Activated CD4-positive, alpha-beta T cell treated with anti-CD3 and anti-CD28 coated beads for 48 hours (primary cell): Measurements from ENCODE around the gene ANO3.
"Not testable (repeated sequence)": the region's sequence is repeated elsewhere in the genome, so short reads cannot be mapped to it uniquely, and the experiment has no call there.

Experiments used
- DNase-seq: peaks from one replicate; pipeline ENCODE4 v3.0.0-alpha.2; 2020

The ANO3 gene

GRCh38 chr11:26331911-26332571 lies at the start of gene ANO3:
Gene ANO3, plus strand, starts transcription at chr11:26332130. Its CDS starts 146 bp downstream, at chr11:26332276.
- DNase-seq = peak; percentile 28

- no peak for DNase-seq
These were observed 48.0 kb upstream of the ANO3 start for GRCh38 chr11:26283852-26284408.

GRCh38 chr11:26285608-26286007 lies 46.3 kb upstream of the ANO3 start:
- no peak for DNase-seq

DNA sequence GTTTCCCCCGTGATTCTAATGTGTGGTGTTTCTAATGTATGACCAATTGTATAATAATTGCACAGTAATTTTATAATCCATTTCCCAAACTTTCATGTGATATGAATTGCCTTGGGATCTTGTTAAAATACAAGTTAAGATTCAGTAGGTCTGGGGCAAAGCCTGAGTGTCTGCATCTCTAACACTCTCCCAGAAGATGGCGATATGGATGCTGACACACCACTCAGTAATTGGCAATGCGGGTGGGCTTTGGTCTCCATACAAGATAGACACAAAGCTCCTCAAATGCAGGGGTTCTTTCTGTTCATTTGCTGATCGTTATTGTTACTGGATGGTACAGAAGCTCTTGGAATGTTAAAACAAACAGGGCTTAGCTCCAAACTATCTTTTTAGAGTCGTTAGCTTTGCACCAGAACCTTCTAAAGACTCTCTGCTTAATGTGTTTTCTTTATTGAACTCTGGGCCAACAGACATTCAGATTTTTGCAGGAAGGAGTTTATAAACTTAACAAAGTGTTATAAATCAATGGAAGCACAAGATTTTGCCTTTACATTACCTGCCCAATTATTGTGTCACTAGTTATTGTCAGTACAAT lies 45.4 kb upstream of the ANO3 start:
- no peak for DNase-seq

DNA sequence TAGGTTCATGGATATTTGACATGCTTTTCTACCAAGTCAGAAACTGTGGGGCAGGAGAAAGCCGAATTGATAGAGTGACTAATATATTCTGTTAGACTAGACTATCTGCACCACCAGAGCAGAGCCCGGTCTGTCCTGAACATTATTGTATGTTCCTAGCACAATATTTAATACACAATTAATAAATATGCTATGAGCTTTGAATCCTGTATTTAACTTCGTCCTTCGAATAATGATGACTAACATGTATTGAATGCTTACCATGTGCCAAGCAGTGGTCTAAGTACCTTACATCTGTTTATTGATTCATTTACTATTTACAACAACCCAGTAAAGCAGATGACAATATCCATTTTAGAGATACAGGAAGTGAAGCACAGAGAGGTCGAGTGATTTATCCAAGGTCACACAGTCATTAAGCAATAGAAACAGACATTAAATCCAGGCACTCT lies 44.8 kb upstream of the ANO3 start:
- DNase-seq = no peak

- DNase-seq = no peak
These were observed 34.5 kb upstream of the ANO3 start for GRCh38 chr11:26297189-26297975.

DNA sequence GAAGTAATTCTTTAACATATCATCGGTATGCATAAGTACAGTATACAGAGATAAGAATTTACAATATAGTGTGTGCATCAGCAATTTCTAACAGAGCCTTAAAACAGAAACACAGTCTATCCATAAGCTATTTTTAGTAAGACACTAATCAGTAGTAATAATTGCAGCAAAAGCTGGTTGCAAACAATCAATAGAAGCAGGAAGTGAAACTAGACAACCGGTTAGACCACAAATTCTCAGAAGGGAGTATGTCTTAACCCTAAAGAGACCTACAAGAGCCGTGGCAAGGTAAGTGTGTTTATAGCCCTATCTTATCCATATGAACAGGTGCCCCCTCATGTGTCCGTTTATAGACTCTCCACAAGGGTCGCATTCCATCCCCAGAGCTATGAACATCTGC lies 15.6 kb upstream of the ANO3 start:
- DNase-seq = not testable (repeated sequence)

DNA sequence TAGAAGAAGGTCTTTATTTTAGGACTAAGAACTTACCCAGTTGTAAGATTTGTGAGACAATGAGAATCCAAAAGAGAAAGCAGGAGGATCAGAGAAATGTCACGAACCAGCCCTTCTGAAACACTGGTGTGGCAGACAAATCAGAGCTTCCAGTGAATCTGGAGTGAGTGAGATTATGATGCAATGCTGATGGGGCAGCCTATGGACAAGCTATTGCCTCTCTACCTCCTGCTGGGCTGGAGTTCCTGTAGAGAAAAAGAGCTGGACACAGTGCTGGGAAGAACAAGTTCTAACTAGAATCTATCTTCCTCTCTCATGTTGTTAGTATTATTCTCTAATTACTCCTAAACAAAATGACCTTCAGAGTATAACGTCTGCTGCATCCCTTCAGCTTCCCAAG lies 12.0 kb upstream of the ANO3 start:
- no peak for DNase-seq

- DNase-seq = no peak
These were observed 10.4 kb upstream of the ANO3 start for GRCh38 chr11:26321516-26321915.

DNA sequence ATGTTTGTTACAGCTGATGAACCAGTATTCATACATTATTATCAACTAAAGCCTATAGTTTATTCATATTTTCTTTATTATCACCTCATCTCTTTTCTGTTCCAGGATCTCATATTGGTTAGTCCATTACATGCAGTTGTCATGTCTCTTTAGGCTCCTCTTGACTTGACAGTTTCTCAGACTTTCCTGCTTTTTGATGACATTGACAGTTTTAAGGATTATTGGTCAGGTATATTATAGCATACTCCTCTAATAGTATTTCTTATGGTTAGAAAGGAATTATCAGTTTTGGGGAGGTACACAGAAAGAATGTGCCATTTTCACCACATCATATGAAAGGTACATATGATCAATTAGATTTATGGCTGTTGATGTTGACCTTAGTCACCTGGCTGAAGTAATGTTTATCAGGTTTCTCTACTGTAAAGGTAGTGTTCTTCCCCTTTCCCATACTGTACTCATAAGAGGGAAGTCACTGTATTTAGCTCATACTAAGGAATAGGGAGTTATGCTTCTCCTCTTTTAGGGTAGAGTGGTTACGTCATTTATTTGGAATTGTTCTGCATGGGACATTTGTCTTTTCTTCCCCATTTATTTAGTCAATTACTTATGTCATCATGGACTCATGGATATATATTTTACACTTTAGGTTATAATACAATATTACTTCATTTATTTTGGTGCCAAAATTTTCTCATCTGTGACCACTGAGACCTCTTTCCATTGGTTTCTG lies 9.4 kb upstream of the ANO3 start:
- no peak for DNase-seq

DNA sequence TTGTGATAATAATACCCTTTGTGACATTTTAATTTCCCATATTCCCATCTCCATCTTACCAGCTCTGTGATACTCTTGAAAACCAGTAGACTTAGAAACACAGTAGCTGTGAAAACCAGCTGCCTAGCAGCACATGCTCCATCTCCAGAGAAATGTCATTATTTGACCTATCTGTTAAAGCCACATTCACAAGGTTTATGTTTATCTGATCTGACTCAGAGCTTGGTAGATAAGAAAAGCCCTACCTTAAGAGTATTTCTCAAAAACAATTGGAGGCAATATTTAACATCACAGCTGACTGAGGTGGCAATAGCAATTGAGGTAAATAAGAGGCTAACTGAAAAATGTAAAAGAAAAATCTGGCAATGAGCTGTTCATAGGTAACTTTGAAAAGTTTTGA lies 8.1 kb upstream of the ANO3 start:
- DNase-seq = no peak

DNA sequence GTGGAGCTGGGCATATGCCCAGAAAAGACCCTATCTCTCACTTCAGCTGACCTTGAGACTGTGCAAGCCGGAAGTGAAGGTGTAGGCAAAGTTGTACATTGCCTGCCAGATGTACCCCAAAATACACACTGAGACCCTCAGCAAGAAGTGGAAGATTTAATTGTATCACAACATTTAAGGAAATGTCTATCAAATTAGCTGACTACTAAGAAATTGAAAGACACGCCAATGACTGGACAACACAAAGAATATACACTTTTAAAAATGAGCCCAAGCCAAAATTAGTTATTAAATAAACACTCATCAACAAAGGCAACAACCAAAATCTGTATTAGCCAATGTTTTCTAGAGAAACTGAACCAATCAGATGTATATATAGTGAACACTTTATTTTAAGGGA lies 7.7 kb upstream of the ANO3 start:
- no peak for DNase-seq

DNA sequence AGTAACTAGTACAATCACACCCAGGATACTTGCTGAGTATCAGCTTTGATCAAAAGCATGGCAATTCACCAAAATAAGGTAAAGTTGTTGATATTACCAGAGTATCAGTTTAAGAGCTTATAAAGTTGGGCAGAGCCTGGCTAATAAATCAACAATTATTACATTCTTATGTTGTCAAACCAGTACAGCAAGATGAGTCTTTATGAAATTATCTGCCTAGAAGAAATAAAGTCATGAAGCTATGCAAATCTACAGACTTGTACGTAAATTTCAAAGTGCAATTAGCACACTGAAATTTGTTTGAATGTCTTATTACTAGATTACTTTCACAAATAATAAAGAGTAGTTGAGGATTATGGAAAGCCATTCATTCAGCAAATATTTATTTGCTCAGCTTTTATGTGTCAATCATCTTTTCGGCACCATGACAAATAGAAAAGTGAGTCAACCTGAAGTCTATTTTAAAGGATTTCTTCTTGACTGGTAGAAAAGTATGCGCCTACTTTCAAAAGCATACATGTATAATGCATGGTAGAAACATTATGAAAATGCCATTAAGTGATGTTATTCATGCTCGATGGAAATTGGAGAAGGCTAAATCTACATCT lies 5.0 kb upstream of the ANO3 start:
- no peak for DNase-seq

DNA sequence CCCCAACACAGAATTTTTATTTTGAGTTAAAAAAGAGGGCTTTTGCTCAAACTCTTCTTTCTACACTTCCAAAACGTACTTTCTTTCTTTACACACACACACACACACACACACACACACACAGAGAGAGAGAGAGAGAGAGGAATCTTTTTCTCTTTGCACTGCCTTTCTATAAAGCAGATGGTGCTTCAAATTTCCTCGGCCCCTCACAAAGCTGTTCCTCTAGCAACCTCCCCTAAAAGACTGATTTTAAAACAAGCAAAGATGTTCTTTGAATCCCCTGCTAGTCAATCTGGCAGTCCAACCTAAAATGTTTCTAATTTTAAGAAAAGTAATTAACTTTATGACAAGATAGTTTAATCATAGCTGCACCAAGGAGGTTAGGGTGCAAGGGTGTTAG lies 2.7 kb upstream of the ANO3 start:
- DNase-seq = no peak

GRCh38 chr11:26330262-26330661 lies 1.7 kb upstream of the ANO3 start:
- DNase-seq = no peak

- no peak for DNase-seq
These were observed 614 bp downstream of the ANO3 start for GRCh38 chr11:26332572-26332915.

GRCh38 chr11:26333906-26334305 lies 2.0 kb downstream of the ANO3 start:
- DNase-seq = no peak

DNA sequence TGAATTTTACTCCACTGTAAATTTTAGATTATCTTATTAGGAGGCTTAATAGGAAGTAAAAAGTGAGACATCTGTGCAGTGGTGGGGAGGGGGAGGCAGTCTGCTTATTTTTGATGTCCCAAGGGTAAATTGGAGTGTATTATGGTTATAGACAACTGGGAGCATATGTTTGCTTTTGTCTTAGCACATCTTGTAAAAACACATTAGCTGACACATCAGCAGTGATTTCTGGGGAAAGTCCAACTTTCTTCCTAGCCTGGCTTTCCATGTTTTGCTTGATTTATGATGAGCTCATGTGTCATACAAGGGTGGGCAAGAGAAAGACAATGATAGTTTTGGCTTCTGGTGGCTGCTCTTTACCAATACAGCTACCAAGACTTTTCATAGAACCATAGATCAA lies 4.0 kb downstream of the ANO3 start:
- DNase-seq = no peak

- no peak for DNase-seq
These were observed 12.7 kb downstream of the ANO3 start for GRCh38 chr11:26344647-26345046.

- no peak for DNase-seq
These were observed 16.8 kb downstream of the ANO3 start for GRCh38 chr11:26348776-26349175.

DNA sequence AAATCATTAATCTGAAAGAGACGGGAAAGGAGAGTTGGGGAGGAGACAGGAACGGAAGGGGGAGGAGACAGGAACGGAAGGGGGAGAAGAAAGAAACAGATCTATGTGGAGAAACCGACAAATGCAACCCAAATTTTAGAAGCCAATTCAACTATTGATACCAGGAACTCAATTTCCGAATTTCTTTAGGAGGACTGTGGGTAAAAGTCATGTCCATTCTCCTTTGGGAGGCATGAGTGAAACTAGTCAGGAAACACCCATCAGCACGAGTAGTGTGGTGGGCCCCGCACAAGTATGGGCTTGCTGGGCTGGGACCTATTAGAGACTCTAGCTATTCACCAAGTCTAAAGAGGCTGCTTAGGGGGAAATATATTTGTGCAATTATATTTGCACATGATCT lies 18.1 kb downstream of the ANO3 start:
- no peak for DNase-seq

- DNase-seq = no peak
These were observed 21.1 kb downstream of the ANO3 start for GRCh38 chr11:26353010-26353409.

DNA sequence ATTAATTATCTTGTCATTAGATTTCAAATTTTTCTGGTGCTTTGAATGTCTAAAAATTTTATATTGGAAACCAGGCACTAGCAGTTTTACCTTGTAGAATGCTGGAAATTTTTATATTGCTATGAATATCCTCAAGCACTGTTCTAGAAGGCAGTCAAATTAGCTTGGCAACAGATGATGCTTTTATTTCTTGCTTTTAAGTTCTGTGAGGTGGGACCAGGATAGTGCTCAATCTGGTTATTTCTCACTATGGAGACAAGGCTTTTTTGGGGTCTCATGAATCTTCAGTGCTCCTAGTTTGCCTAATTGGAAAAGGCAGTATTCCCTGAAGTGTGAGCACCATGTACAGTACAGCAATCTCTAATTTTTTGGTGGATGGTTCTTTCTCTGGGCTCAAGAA lies 27.1 kb downstream of the ANO3 start:
- no peak for DNase-seq
